ENCODE results near the gene COPRS. TPM values are rescaled to one million over a fixed set of nuclear protein-coding genes. Genes with fewer than 3 reads are reported as not detected.
"Not testable (repeated sequence)": the region's sequence is repeated elsewhere in the genome, so short reads cannot be mapped to it uniquely, and the experiment has no call there.

Gene COPRS
- total RNA-seq, 1 experiment from 2014 or later = 52.4 TPM

DNA sequence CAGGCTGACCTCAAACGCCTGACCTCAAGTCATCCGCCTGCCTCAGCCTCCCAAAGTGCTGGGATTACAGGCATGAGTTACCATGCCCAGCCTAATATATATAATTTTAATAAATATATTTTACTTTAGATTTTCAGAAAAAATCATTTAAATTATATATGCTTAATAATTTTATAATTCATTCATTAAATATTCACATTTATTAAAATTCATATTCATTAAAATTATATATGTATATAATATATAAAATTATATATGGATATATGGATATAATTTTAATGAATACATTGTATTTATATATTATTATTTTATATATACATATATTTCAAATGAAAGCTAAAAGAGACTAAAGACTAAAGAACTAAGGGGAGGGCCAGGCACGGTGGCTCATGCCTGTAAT, 29.4 kb downstream of the COPRS start:
- Histone ChIP-seq H3K9me2 (ENCODE audit: insufficient read depth) (no peaks in the 10 kb centered on the region), H3K27ac (ENCODE audit: low read depth, low read length) (no peak overlapping the region), H3K27me3 (ENCODE audit: insufficient read depth, low read length) (no peaks in the 10 kb centered on the region), H3K4me3 (replicated peaks in 1 of 2; ENCODE audit: low read depth in 1 of 2, low read length in 2 of 2) (no peak overlapping the region), H2AFZ (ENCODE audit: low read depth, low read length, poor library complexity, severe bottlenecking) (no peak overlapping the region), H4K20me1 (ENCODE audit: insufficient read depth) (no peaks in the 10 kb centered on the region), H3K79me2 (ENCODE audit: insufficient read depth, low read length) (no peaks in the 10 kb centered on the region), H3K4me2 (ENCODE audit: low read length) (no peak overlapping the region), H3K36me3 (ENCODE audit: control insufficient read depth in 1 of 2, insufficient read depth in 2 of 2, low read length in 2 of 2) (no peaks in the 10 kb centered on the region), H3K4me1 (ENCODE audit: control insufficient read depth in 1 of 2, insufficient read depth in 2 of 2, low read length in 2 of 2) (no peaks in the 10 kb centered on the region), H3K9me3 (ENCODE audit: control insufficient read depth in 1 of 2, insufficient read depth in 1 of 2, low read depth in 1 of 2, low read length in 2 of 2) (no peaks in the 10 kb centered on the region), H3K9ac (ENCODE audit: low read length) (no peak overlapping the region)
- ChIA-PET RAD21 (ENCODE audit: low non-redundant PET in 1 of 2, low total read pairs in 2 of 2, uncharacterized antibody in 2 of 2, unreplicated experiment in 2 of 2) (no interaction called here), POLR2A (no interaction called here), CTCF (interaction anchor here (2.2 kb wide), 1 partner anchor 13 kb away, joined by 5 read pairs; no protein-coding TSS in a partner anchor)
- intact Hi-C loops (cut with micrococcal nuclease) = no loop called here
- ATAC-seq (no peak), DNase-seq (ENCODE audit: low read depth, low spot score) (no peak)
- BruUV-seq (replicated peaks) = no TSS peak
- TF ChIP-seq POLR2AphosphoS5 (IDR thresholded peaks at IDR 0.05; ENCODE audit: low read depth, low read length) (no peak), SP1 (IDR thresholded peaks at IDR 0.05; ENCODE audit: low read depth) (no peak), JUND (IDR thresholded peaks at IDR 0.05) (no peak)

- CTCF ChIA-PET = interaction anchor here (2.2 kb wide), 1 partner anchor 14 kb away, joined by 5 read pairs; no protein-coding TSS in a partner anchor
- POLR2A ChIA-PET; RAD21 ChIA-PET (ENCODE audit: low non-redundant PET in 1 of 2, low total read pairs in 2 of 2, uncharacterized antibody in 2 of 2, unreplicated experiment in 2 of 2); H3K9ac ChIP-seq (ENCODE audit: low read length); H2AFZ ChIP-seq (ENCODE audit: low read depth, low read length, poor library complexity, severe bottlenecking); intact Hi-C loops (cut with micrococcal nuclease); H3K9me2 ChIP-seq (ENCODE audit: insufficient read depth); BruUV-seq (replicated peaks); H3K4me3 ChIP-seq (replicated peaks in 1 of 2; ENCODE audit: low read depth in 1 of 2, low read length in 2 of 2); H3K79me2 ChIP-seq (ENCODE audit: insufficient read depth, low read length); DNase-seq (ENCODE audit: low read depth, low spot score); H3K27me3 ChIP-seq (ENCODE audit: insufficient read depth, low read length); H3K36me3 ChIP-seq (ENCODE audit: control insufficient read depth in 1 of 2, insufficient read depth in 2 of 2, low read length in 2 of 2); H3K4me1 ChIP-seq (ENCODE audit: control insufficient read depth in 1 of 2, insufficient read depth in 2 of 2, low read length in 2 of 2); H4K20me1 ChIP-seq (ENCODE audit: insufficient read depth); H3K9me3 ChIP-seq (ENCODE audit: control insufficient read depth in 1 of 2, insufficient read depth in 1 of 2, low read depth in 1 of 2, low read length in 2 of 2); H3K4me2 ChIP-seq (ENCODE audit: low read length); H3K27ac ChIP-seq (ENCODE audit: low read depth, low read length); ATAC-seq: not testable (repeated sequence)
These were observed 30.1 kb downstream of the COPRS start for GRCh38 chr17:31828955-31829354.
